ENCODE results near the gene CYFIP2. TPM values are rescaled to one million over a fixed set of nuclear protein-coding genes. Genes with fewer than 3 reads are reported as not detected.

CYFIP2 gene
- polyA plus RNA-seq, 1 donor (not counting 4 experiments of a cell fraction or from before 2014, with no cell fraction given), result 0.62 TPM

DNA sequence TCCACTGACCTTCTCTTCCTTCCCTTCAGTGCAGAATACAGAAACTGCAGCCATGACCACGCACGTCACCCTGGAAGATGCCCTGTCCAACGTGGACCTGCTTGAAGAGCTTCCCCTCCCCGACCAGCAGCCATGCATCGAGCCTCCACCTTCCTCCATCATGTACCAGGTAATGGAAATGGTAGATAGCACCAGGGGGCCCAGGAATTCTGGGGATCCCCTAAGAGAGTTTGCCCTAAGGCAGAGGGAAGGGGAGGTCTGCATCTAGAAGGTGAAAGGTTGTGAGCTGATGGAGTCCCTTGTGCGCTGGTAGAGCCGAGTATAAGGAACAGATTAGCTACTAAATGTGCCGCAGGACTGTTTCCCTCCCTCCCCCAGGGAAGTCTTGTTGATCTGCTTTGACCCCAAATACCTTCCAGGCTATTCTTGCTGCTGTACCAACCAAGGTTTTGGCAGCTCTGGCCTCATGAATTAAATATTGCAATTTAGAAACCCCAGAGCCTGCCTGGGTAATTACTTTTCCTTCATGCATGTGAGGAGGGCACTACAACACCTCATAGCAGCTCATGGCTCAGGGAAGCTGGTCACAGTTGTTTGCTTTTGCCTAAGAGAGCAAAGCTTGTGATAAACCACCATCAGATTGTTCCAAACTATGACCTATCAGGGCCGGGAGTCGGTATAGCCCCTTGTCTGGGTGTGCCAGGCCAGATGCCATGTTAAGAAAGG lies 19.6 kb downstream of the CYFIP2 start:
- H2AFZ ChIP-seq (ENCODE audit: control insufficient read depth, low read length), result no peak overlapping the region
- H3K9ac ChIP-seq (ENCODE audit: control insufficient read depth, extremely low read depth, insufficient read depth, low read length), result no peak overlapping the region
- no peaks in the 10 kb centered on the region for H3K79me2 ChIP-seq (ENCODE audit: control insufficient read depth, insufficient read depth, low read length)
- no peak overlapping the region for H3K4me2 ChIP-seq (ENCODE audit: control insufficient read depth, extremely low read depth, insufficient read depth, low read depth, low read length)
- H4K20me1 ChIP-seq (ENCODE audit: control insufficient read depth, extremely low read depth, insufficient read depth, low read length), result no peaks in the 10 kb centered on the region
- FAIRE-seq (no peak), DNase-seq (ENCODE audit: low read depth, low spot score) (no peak)
- no peaks in the 10 kb centered on the region for H3K36me3 ChIP-seq (ENCODE audit: control insufficient read depth in 2 of 2, extremely low read depth in 1 of 2, insufficient read depth in 2 of 2, low read length in 2 of 2)
- no peak overlapping the region for H3K27ac ChIP-seq (ENCODE audit: control insufficient read depth, insufficient read depth, low read length)
- H3K27me3 ChIP-seq (ENCODE audit: control insufficient read depth, extremely low read depth, insufficient read depth, low read length), result no peaks in the 10 kb centered on the region
- TF ChIP-seq EZH2 (IDR thresholded peaks at IDR 0.05; ENCODE audit: low read length) (no peak), CTCF (optimal IDR thresholded peaks at IDR 0.05 in 1 of 3, IDR thresholded peaks at IDR 0.05 in 1 of 3, conservative IDR thresholded peaks at IDR 0.05 in 1 of 3; ENCODE audit: extremely low read depth in 1 of 3, insufficient read depth in 2 of 3, low read length in 3 of 3) (no peak)
- dilution Hi-C loops (cut with MboI; ENCODE audit: extremely low pct_ligation_motif_present, low sequenced_read_pairs), result no loop called here
- no peaks in the 10 kb centered on the region for H3K9me3 ChIP-seq (ENCODE audit: control insufficient read depth, low read depth, low read length)
- no peak overlapping the region for H3K4me3 ChIP-seq (ENCODE audit: control insufficient read depth in 2 of 3, extremely low read depth in 1 of 3, insufficient read depth in 2 of 3, low read depth in 1 of 3, low read length in 3 of 3)
- H3K9me1 ChIP-seq (ENCODE audit: control insufficient read depth, extremely low read depth, insufficient read depth, low read length), result no peaks in the 10 kb centered on the region
- H3K4me1 ChIP-seq (ENCODE audit: control insufficient read depth, extremely low read depth, insufficient read depth, low read length), result no peaks in the 10 kb centered on the region

DNA sequence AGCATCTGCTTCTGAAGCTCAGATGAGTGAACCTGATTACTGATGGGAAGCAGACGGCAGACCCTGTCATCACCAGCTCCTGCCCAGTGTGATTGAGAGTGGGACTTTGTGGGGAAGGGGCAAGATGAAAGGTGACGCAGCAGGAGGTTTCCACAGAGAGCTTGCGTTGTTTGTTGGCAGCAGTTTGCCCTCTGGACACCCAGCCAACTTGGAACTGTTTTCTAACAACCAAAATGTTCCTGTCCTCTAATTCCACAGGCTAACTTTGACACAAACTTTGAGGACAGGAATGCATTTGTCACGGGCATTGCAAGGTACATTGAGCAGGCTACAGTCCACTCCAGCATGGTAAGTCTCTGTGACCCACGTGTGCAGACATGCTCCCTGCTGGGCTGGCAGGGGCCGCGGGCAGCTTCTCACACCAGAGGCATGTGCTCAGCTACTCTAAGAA lies 20.9 kb downstream of the CYFIP2 start:
- no peaks in the 10 kb centered on the region for H3K9me1 ChIP-seq (ENCODE audit: control insufficient read depth, extremely low read depth, insufficient read depth, low read length)
- TF ChIP-seq EZH2 (IDR thresholded peaks at IDR 0.05; ENCODE audit: low read length) (no peak), CTCF (optimal IDR thresholded peaks at IDR 0.05 in 1 of 3, IDR thresholded peaks at IDR 0.05 in 1 of 3, conservative IDR thresholded peaks at IDR 0.05 in 1 of 3; ENCODE audit: extremely low read depth in 1 of 3, insufficient read depth in 2 of 3, low read length in 3 of 3) (no peak)
- no peak overlapping the region for H3K27ac ChIP-seq (ENCODE audit: control insufficient read depth, insufficient read depth, low read length)
- no peaks in the 10 kb centered on the region for H3K27me3 ChIP-seq (ENCODE audit: control insufficient read depth, extremely low read depth, insufficient read depth, low read length)
- H4K20me1 ChIP-seq (ENCODE audit: control insufficient read depth, extremely low read depth, insufficient read depth, low read length), result no peaks in the 10 kb centered on the region
- no peaks in the 10 kb centered on the region for H3K79me2 ChIP-seq (ENCODE audit: control insufficient read depth, insufficient read depth, low read length)
- no peaks in the 10 kb centered on the region for H3K4me1 ChIP-seq (ENCODE audit: control insufficient read depth, extremely low read depth, insufficient read depth, low read length)
- H3K9me3 ChIP-seq (ENCODE audit: control insufficient read depth, low read depth, low read length), result no peaks in the 10 kb centered on the region
- no peak overlapping the region for H2AFZ ChIP-seq (ENCODE audit: control insufficient read depth, low read length)
- dilution Hi-C loops (cut with MboI; ENCODE audit: extremely low pct_ligation_motif_present, low sequenced_read_pairs), result no loop called here
- DNase-seq (ENCODE audit: low read depth, low spot score) (no peak), FAIRE-seq (no peak)
- no peak overlapping the region for H3K4me2 ChIP-seq (ENCODE audit: control insufficient read depth, extremely low read depth, insufficient read depth, low read depth, low read length)
- H3K4me3 ChIP-seq (ENCODE audit: control insufficient read depth in 2 of 3, extremely low read depth in 1 of 3, insufficient read depth in 2 of 3, low read depth in 1 of 3, low read length in 3 of 3), result no peak overlapping the region
- H3K9ac ChIP-seq (ENCODE audit: control insufficient read depth, extremely low read depth, insufficient read depth, low read length), result no peak overlapping the region
- H3K36me3 ChIP-seq (ENCODE audit: control insufficient read depth in 2 of 2, extremely low read depth in 1 of 2, insufficient read depth in 2 of 2, low read length in 2 of 2), result no peaks in the 10 kb centered on the region
